ENCODE results near the gene NISCH.
A peak's percentile ranks its signal among the peaks of the same experiment; 100 is the strongest.

NISCH gene

DNA sequence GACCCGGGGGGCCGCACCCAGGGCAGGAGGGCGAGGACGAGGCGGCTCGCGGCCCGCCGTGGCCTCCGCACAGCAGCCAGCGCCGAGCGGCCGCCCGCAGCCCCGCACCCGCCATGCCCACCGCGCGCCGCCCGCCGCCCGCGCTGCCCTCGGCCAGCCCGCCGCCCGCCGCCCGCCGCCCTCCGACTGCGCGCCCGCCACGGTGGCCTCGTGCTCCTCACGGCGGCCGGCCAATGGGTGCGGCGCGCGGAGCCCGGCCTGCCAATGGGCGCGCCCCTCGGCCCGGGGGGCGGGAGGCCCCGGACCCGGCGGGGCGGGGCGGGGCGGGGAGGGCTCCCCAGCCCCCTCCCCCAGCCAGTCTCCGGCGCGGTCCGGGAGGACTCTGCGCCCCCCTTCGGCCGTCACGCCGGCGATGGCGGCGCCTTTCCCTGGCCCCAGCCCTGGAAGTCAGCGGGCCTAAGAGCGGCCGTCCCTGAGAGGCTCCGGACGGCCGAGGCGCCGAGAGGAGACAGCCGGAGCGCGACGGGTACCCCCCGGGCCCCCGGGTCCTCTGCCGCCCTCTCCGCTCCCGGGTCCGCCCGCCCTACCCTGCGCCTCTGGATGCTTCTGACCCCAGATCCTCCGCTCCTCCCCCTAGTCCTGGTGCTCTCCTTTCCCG lies 78.3 kb downstream of the NISCH start, which contains the start of gene NT5DC2:
NT5DC2 (minus strand) TSS at position 235 of the 658 bp plus-strand sequence; CDS start at position 115, 120 bp downstream.
- TF ChIP-seq LEF1 (IDR thresholded peaks at IDR 0.05; ENCODE audit: borderline replicate concordance): 0 out of 2 replicates have a peak, but pooled peaks have one; percentile 39
- TF ChIP-seq, protein P1, sequence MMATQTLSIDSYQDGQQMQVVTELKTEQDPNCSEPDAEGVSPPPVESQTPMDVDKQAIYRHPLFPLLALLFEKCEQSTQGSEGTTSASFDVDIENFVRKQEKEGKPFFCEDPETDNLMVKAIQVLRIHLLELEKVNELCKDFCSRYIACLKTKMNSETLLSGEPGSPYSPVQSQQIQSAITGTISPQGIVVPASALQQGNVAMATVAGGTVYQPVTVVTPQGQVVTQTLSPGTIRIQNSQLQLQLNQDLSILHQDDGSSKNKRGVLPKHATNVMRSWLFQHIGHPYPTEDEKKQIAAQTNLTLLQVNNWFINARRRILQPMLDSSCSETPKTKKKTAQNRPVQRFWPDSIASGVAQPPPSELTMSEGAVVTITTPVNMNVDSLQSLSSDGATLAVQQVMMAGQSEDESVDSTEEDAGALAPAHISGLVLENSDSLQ (IDR thresholded peaks at IDR 0.05): no peak
- TF ChIP-seq ARNT (IDR thresholded peaks at IDR 0.05): 0 out of 2 replicates have a peak, but pooled peaks have one; percentile 41
- no peak for TF ChIP-seq CTBP1 (IDR thresholded peaks at IDR 0.05; ENCODE audit: borderline replicate concordance)
- 0 out of 2 replicates have a peak, but pooled peaks have one; percentile 28 for TF ChIP-seq L3MBTL2 (conservative IDR thresholded peaks at IDR 0.05)
- no peak for TF ChIP-seq NFRKB (IDR thresholded peaks at IDR 0.05)
- peak; percentile 91; the same call in 1 of the 2 replicates for TF ChIP-seq FOXM1 (IDR thresholded peaks at IDR 0.05; ENCODE audit: borderline replicate concordance)
- POLR2A ChIA-PET: no interaction called here
- CTCF ChIA-PET: no interaction called here
- peak; percentile 87 for DNase-seq (ENCODE audit: extremely low spot score)

DNA sequence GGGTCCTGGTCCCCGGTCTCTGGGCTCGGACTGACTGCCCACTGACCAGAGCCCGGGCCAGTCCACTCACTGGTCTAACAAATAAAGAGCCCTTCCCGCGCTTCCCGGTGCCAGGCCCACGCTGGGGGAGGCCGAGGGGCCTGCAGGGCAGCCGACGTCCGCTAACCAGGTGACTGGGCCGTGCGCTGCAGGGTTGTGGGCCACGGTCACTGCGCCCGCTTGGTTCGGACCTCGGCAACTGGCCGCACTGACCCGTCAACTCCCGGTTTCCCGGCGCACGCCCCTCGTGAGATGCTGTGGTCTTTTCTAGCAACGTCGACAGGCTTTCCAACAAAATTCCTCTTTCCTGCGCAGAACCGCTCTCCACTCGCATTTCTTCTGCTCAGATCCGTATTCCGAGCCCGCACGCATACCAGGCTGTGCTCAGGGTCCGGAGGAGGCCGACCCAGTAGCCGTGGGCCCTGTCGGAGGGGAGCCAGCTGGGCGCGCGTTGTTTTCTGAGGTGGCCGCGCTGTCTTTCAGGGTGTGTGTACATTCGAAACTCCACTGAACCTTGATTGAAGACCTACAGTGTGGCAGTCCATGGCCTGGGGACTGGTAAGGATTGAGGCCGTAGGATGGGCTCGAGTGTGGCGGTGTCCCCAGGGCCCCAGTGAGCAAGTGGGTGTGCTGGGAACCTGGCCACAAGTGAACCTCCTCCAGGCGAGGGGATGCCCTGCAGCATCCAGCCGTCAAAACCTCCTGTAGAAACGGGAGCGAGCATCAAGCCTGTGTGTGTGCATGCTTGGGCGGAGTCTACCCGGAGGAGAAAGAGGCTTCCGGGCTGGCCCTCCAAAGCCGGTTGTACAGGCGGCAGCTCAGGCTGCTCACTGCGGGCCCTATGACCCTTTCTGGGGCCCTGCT lies 79.1 kb downstream of the NISCH start:
- TF ChIP-seq HDGF (IDR thresholded peaks at IDR 0.05; ENCODE audit: borderline replicate concordance) (no peak), FOXM1 (IDR thresholded peaks at IDR 0.05; ENCODE audit: borderline replicate concordance) (no peak), FOXA1 (IDR thresholded peaks at IDR 0.05) (no peak), ZNF384 (IDR thresholded peaks at IDR 0.05) (no peak), FOXK2 (IDR thresholded peaks at IDR 0.05) (no peak), CTBP1 (IDR thresholded peaks at IDR 0.05; ENCODE audit: borderline replicate concordance) (no peak), TARDBP (IDR thresholded peaks at IDR 0.05) (no peak), BHLHE40 (IDR thresholded peaks at IDR 0.05; ENCODE audit: borderline replicate concordance) (no peak), NFRKB (IDR thresholded peaks at IDR 0.05) (no peak), SUZ12 (IDR thresholded peaks at IDR 0.05) (no peak), ARNT (IDR thresholded peaks at IDR 0.05) (no peak), ELF4 (IDR thresholded peaks at IDR 0.05) (no peak), L3MBTL2 (conservative IDR thresholded peaks at IDR 0.05) (no peak), LEF1 (IDR thresholded peaks at IDR 0.05; ENCODE audit: borderline replicate concordance) (no peak), SP1 (IDR thresholded peaks at IDR 0.05) (no peak)
- TF ChIP-seq, protein P1 (IDR thresholded peaks at IDR 0.05): no peak
- no peak for DNase-seq (ENCODE audit: extremely low spot score)
- ChIA-PET POLR2A (no interaction called here), CTCF (no interaction called here)

DNA sequence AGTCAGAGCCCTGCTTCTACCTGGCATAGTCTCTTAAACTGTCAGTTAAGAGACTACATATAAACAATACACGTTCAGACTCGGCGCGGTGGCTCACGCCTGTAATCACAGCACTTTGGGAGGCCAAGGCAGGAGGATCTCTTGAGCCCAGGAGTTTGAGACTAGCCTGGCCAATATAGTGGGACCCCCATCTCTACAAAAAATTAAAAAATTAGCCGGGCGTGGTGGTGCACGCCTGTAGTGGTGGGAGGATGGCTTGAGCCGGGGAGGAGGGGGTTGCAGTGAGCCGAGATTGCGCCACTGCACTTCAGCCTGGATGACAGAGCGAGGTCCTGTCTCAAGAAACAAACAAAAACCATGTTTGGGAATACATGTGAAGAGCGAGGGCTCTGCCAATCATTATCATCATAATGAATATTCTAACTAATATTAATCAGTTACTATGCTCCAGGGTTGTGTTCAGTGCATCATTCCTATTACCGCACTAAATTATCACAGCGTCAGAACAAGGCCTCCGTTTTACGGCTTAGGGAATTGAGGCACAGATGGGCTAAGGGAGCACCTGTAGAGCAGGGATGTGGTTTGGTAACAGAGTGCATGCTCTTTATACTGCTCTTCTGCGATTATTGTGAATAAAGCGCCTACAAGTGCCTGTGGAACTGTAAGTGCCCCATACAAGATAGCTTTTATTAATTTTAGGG lies 80.2 kb downstream of the NISCH start:
- POLR2A ChIA-PET: interaction anchor here (0.8 to 1.2 kb wide), 12 partner anchors 9 to 169 kb away, joined by 3 to 6 read pairs (median 4); no protein-coding TSS in a partner anchor

DNA sequence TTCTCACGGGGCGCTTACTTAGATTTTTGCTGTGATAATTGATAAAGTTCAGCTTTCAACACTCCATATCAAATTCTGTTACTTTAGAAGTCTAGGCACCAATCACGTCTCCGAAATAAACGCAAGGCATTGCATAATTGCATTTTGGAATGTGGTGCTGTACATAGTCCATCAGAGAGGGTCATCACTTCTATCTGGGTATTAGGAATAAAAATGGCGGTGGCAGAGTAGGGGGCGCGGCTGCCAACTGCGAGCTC lies 80.6 kb downstream of the NISCH start:
- ChIA-PET CTCF (interaction anchor here (0.6 kb wide), 2 partner anchors 60 to 124 kb away, joined by 3 read pairs; no protein-coding TSS in a partner anchor), POLR2A (interaction anchor here (0.6 to 1.2 kb wide), 14 partner anchors 9 to 169 kb away, joined by 3 to 6 read pairs (median 4); no protein-coding TSS in a partner anchor)
- no peak for DNase-seq (ENCODE audit: extremely low spot score)
- TF ChIP-seq ZNF384 (IDR thresholded peaks at IDR 0.05): no peak
- TF ChIP-seq, protein P1 (IDR thresholded peaks at IDR 0.05): no peak
- no peak for TF ChIP-seq ARNT (IDR thresholded peaks at IDR 0.05)
- TF ChIP-seq ELF4 (IDR thresholded peaks at IDR 0.05): no peak
- TF ChIP-seq SUZ12 (IDR thresholded peaks at IDR 0.05): no peak
- no peak for TF ChIP-seq FOXM1 (IDR thresholded peaks at IDR 0.05; ENCODE audit: borderline replicate concordance)
- no peak for TF ChIP-seq NFRKB (IDR thresholded peaks at IDR 0.05)
- TF ChIP-seq LEF1 (IDR thresholded peaks at IDR 0.05; ENCODE audit: borderline replicate concordance): no peak
- no peak for TF ChIP-seq TARDBP (IDR thresholded peaks at IDR 0.05)
- TF ChIP-seq BHLHE40 (IDR thresholded peaks at IDR 0.05; ENCODE audit: borderline replicate concordance): no peak
- TF ChIP-seq SP1 (IDR thresholded peaks at IDR 0.05): no peak
- no peak for TF ChIP-seq CTBP1 (IDR thresholded peaks at IDR 0.05; ENCODE audit: borderline replicate concordance)
- no peak for TF ChIP-seq FOXK2 (IDR thresholded peaks at IDR 0.05)
- TF ChIP-seq FOXA1 (IDR thresholded peaks at IDR 0.05): no peak
- no peak for TF ChIP-seq L3MBTL2 (conservative IDR thresholded peaks at IDR 0.05)

More for the DNA sequence above, 80.2 kb downstream of the NISCH start:
- no peak for DNase-seq (ENCODE audit: extremely low spot score)
- CTCF ChIA-PET: interaction anchor here (0.6 kb wide), 1 partner anchor 60 kb away, joined by 3 read pairs; no protein-coding TSS in a partner anchor
- TF ChIP-seq ARNT (IDR thresholded peaks at IDR 0.05) (no peak), HDGF (IDR thresholded peaks at IDR 0.05; ENCODE audit: borderline replicate concordance) (no peak), CTBP1 (IDR thresholded peaks at IDR 0.05; ENCODE audit: borderline replicate concordance) (no peak), TARDBP (IDR thresholded peaks at IDR 0.05) (no peak), SUZ12 (IDR thresholded peaks at IDR 0.05) (no peak), ZNF384 (IDR thresholded peaks at IDR 0.05) (no peak), BHLHE40 (IDR thresholded peaks at IDR 0.05; ENCODE audit: borderline replicate concordance) (no peak), FOXM1 (IDR thresholded peaks at IDR 0.05; ENCODE audit: borderline replicate concordance) (no peak), L3MBTL2 (conservative IDR thresholded peaks at IDR 0.05) (no peak), NFRKB (IDR thresholded peaks at IDR 0.05) (no peak), SP1 (IDR thresholded peaks at IDR 0.05) (no peak), ELF4 (IDR thresholded peaks at IDR 0.05) (no peak), LEF1 (IDR thresholded peaks at IDR 0.05; ENCODE audit: borderline replicate concordance) (no peak), FOXA1 (IDR thresholded peaks at IDR 0.05) (no peak)
- TF ChIP-seq, protein P1 (IDR thresholded peaks at IDR 0.05): no peak

Data from HEK293T (cell line).